H1 (cell line): ENCODE data around the gene LSM10. TPM values are rescaled to one million over a fixed set of nuclear protein-coding genes. Genes with fewer than 3 reads are reported as not detected.

ENCODE experiments used
- CTCF ChIA-PET: fragments of 300-600 bp; sonication (Branson Sonifier 250); formaldehyde crosslinking; loops from one replicate; lab custom pipeline; 2021; ENCODE audit not compliant: partially characterized antibody; lab: Charles Lee
- POLR2A ChIA-PET: fragments of 300-600 bp; sonication (Branson Sonifier 250); formaldehyde crosslinking; loops from one replicate; lab custom pipeline; 2021; ENCODE audit warnings: inconsistent platforms; ENCODE audit not compliant: partially characterized antibody; lab: Charles Lee
- DNase-seq, 2 experiments: peaks; one replicate each; pipeline versions ENCODE4 v3.0.0 to v3.0.0-alpha.2; 2010 to 2022; ENCODE audit warnings: low spot score in 2 of 2, low read depth in 1 of 2, mixed read lengths in 1 of 2
- FAIRE-seq: peaks from 2 replicates; lab custom pipeline; 2011; peaks lifted over from hg19 to GRCh38; lab: Jason Lieb, UNC
- H2AFZ ChIP-seq: 2 replicates; pipeline ENCODE4 v1.8.1; 2012; ENCODE audit warnings: low read length, inconsistent platforms
- H2AK5ac ChIP-seq: 2 replicates; pipeline ENCODE4 v1.6.1; 2013; ENCODE audit warnings: low read depth, low read length
- H2BK120ac ChIP-seq: replicated peaks from 2 replicates; pipeline ENCODE3; 2013; ENCODE audit warnings: low read depth, low read length, inconsistent platforms
- H2BK12ac ChIP-seq: 2 replicates; pipeline ENCODE4 v1.6.1; 2013; ENCODE audit warnings: low read depth, low read length
- H2BK15ac ChIP-seq: 2 replicates; pipeline ENCODE4 v1.6.1; 2013; ENCODE audit warnings: low read length
- H2BK20ac ChIP-seq: 2 replicates; pipeline ENCODE4 v1.6.1; 2013; ENCODE audit warnings: low read length
- H2BK5ac ChIP-seq: 2 replicates; pipeline ENCODE4 v1.6.1; 2013; ENCODE audit warnings: low read depth, low read length
- H3K14ac ChIP-seq: 2 replicates; pipeline ENCODE4 v1.6.1; 2013; ENCODE audit warnings: inconsistent platforms; ENCODE audit not compliant: insufficient read length
- H3K18ac ChIP-seq: 2 replicates; pipeline ENCODE4 v1.6.1; 2013; ENCODE audit warnings: low read length; ENCODE audit errors: extremely low read depth
- H3K23ac ChIP-seq: 2 replicates; pipeline ENCODE4 v1.6.1; 2013; ENCODE audit warnings: inconsistent platforms; ENCODE audit not compliant: insufficient read length
- H3K23me2 ChIP-seq: 2 replicates; pipeline ENCODE4 v1.6.1; 2013; ENCODE audit warnings: low read depth, low read length
- H3K27ac ChIP-seq: 2 replicates; pipeline ENCODE4 v1.6.1; 2011; ENCODE audit warnings: low read depth, low read length, inconsistent platforms
- H3K27me3 ChIP-seq, 4 experiments: replicated peaks in 1 of 4; 1 replicate in 1 of 4; 2 replicates in 3 of 4; pipeline versions ENCODE4 v1.6.1 to v1.8.1; 2011 to 2013; ENCODE audit warnings: low read length in 3 of 4, mild to moderate bottlenecking in 3 of 4, inconsistent platforms in 2 of 4, mixed read lengths in 2 of 4, moderate library complexity in 1 of 4; ENCODE audit not compliant: control insufficient read depth in 3 of 4, insufficient read depth in 3 of 4; ENCODE audit errors: extremely low read depth in 1 of 4
- H3K36me3 ChIP-seq, 4 experiments: 2 replicates each; pipeline versions ENCODE4 v1.6.1 to v1.8.1; 2011 to 2013; ENCODE audit warnings: mild to moderate bottlenecking in 4 of 4, low read length in 3 of 4, moderate library complexity in 2 of 4, control low read depth in 1 of 4, inconsistent platforms in 1 of 4; ENCODE audit not compliant: insufficient read depth in 4 of 4, control insufficient read depth in 2 of 4
- H3K4ac ChIP-seq: replicated peaks from 2 replicates; pipeline ENCODE3; 2013; ENCODE audit warnings: low read length, low read depth, mixed read lengths, inconsistent platforms; ENCODE audit not compliant: insufficient read length
- H3K4me1 ChIP-seq, 4 experiments: replicated peaks in 1 of 4; 1 replicate in 1 of 4; 2 replicates in 3 of 4; pipeline versions ENCODE4 v1.6.1 to v1.8.1; 2011 to 2013; ENCODE audit warnings: low read length in 3 of 4, inconsistent platforms in 2 of 4, mixed read lengths in 1 of 4; ENCODE audit not compliant: insufficient read depth in 4 of 4, control insufficient read depth in 3 of 4
- H3K4me2 ChIP-seq, 2 experiments: 2 replicates each; pipeline versions ENCODE4 v1.6.1 to v1.8.1; 2011 to 2013; ENCODE audit warnings: low read depth in 2 of 2, low read length in 2 of 2, control low read depth in 1 of 2, inconsistent platforms in 1 of 2, mild to moderate bottlenecking in 1 of 2; ENCODE audit not compliant: insufficient read depth in 1 of 2
- H3K4me3 ChIP-seq, 4 experiments: fragments of 200-600, 300-600 bp in 1 of 4; sonication (generic), shearing (Covaris generic), sonication (Bioruptor Twin) in 1 of 4; 2 replicates each; pipeline versions ENCODE4 v1.5.1 to v1.8.1; 2011 to 2016; ENCODE audit warnings: low read length in 4 of 4, low read depth in 3 of 4, control low read depth in 2 of 4, inconsistent platforms in 2 of 4, mild to moderate bottlenecking in 2 of 4, mixed read lengths in 1 of 4, moderate library complexity in 1 of 4; ENCODE audit not compliant: insufficient read depth in 2 of 4; ENCODE audit errors: extremely low read depth in 1 of 4
- H3K56ac ChIP-seq: replicated peaks from 2 replicates; pipeline ENCODE3; 2013; ENCODE audit warnings: low read depth, mild to moderate bottlenecking, mixed read lengths, low read length, inconsistent platforms; ENCODE audit not compliant: insufficient read length
- H3K79me1 ChIP-seq: 2 replicates; pipeline ENCODE4 v1.6.1; 2013; ENCODE audit warnings: low read depth, low read length, control low read depth
- H3K79me2 ChIP-seq, 2 experiments: 2 replicates each; pipeline versions ENCODE4 v1.6.1 to v1.8.1; 2012 to 2013; ENCODE audit warnings: low read length in 2 of 2, mild to moderate bottlenecking in 2 of 2, inconsistent platforms in 1 of 2; ENCODE audit not compliant: insufficient read depth in 2 of 2, control insufficient read depth in 1 of 2
- H3K9ac ChIP-seq, 4 experiments: replicated peaks in 1 of 4; 1 replicate in 1 of 4; 2 replicates in 3 of 4; pipeline versions ENCODE4 v1.6.1 to v1.8.1; 2011 to 2013; ENCODE audit warnings: low read depth in 3 of 4, low read length in 3 of 4, control low read depth in 2 of 4, mild to moderate bottlenecking in 2 of 4, moderate library complexity in 2 of 4, inconsistent platforms in 1 of 4; ENCODE audit errors: extremely low read depth in 1 of 4
- H3K9me3 ChIP-seq, 2 experiments: 2 replicates each; pipeline versions ENCODE4 v1.6.1 to v1.8.1; 2012 to 2013; ENCODE audit warnings: mild to moderate bottlenecking in 2 of 2, moderate library complexity in 2 of 2, control low read depth in 1 of 2, inconsistent platforms in 1 of 2, low read depth in 1 of 2, low read length in 1 of 2, mixed read lengths in 1 of 2; ENCODE audit not compliant: insufficient read depth in 2 of 2
- H4K20me1 ChIP-seq, 2 experiments: replicated peaks in 1 of 2; 2 replicates each; pipeline versions ENCODE3 to v1.8.1; 2011 to 2013; ENCODE audit warnings: inconsistent platforms in 2 of 2, low read length in 2 of 2, mild to moderate bottlenecking in 1 of 2; ENCODE audit not compliant: insufficient read depth in 2 of 2, control insufficient read depth in 1 of 2
- H4K5ac ChIP-seq: 2 replicates; pipeline ENCODE4 v1.6.1; 2013; ENCODE audit warnings: low read length, low read depth, mixed read lengths, inconsistent platforms; ENCODE audit not compliant: insufficient read length
- H4K8ac ChIP-seq: 2 replicates; pipeline ENCODE4 v1.8.0; 2013; ENCODE audit warnings: mild to moderate bottlenecking, moderate library complexity, low read length, inconsistent platforms; ENCODE audit not compliant: insufficient read depth; ENCODE audit errors: extremely low read depth
- H4K91ac ChIP-seq: replicated peaks from 2 replicates; pipeline ENCODE3; 2013; ENCODE audit warnings: low read length, mixed read lengths, inconsistent platforms; ENCODE audit not compliant: insufficient read length
- ASH2L ChIP-seq: fragments of 200-600, 300-600 bp; sonication (generic); IDR thresholded peaks from one replicate; pipeline ENCODE4 v1.7.1; 2017; ENCODE audit warnings: low read length
- BCL11A ChIP-seq, 2 experiments: IDR thresholded peaks; one replicate each; pipeline ENCODE4 v1.6.1; 2011; ENCODE audit warnings: low read depth in 2 of 2, low read length in 2 of 2, mild to moderate bottlenecking in 2 of 2
- CBX8 ChIP-seq: fragments of 300-800, 300-1000 bp; sonication (generic); IDR thresholded peaks from 2 replicates; pipeline ENCODE4 v1.7.1; 2016; ENCODE audit warnings: low read depth, low read length, borderline replicate concordance
- NANOG ChIP-seq: IDR thresholded peaks from 2 replicates; pipeline ENCODE4 v1.6.1; 2011; ENCODE audit warnings: low read length, low read depth, mild to moderate bottlenecking, inconsistent platforms; ENCODE audit not compliant: insufficient read depth, poor library complexity, severe bottlenecking
- POU5F1 ChIP-seq: IDR thresholded peaks from 2 replicates; pipeline ENCODE4 v1.6.1; 2011; ENCODE audit warnings: low read depth, mild to moderate bottlenecking, low read length, moderate library complexity
- RAD21 ChIP-seq, 2 experiments: IDR thresholded peaks in 1 of 2; conservative IDR thresholded peaks in 1 of 2; 2 replicates each; pipeline ENCODE4 v1.6.1; 2011; ENCODE audit warnings: low read depth in 2 of 2, low read length in 2 of 2, improper control_type of control experiment in 1 of 2, inconsistent platforms in 1 of 2, mild to moderate bottlenecking in 1 of 2, moderate library complexity in 1 of 2
- RNF2 ChIP-seq: fragments of 200-900, 300-1000 bp; sonication (generic); IDR thresholded peaks from 2 replicates; pipeline ENCODE4 v1.7.1; 2016; ENCODE audit warnings: borderline replicate concordance, low read depth, mild to moderate bottlenecking, antibody characterized with exemption, low read length; ENCODE audit not compliant: poor library complexity, severe bottlenecking; ENCODE audit errors: missing control alignments
- SP2 ChIP-seq: IDR thresholded peaks from 2 replicates; pipeline ENCODE4 v1.6.1; 2012; ENCODE audit warnings: mild to moderate bottlenecking, low read length, inconsistent platforms
- YY1 ChIP-seq: IDR thresholded peaks from 2 replicates; pipeline ENCODE4 v1.6.1; 2011; ENCODE audit warnings: low read depth, mild to moderate bottlenecking, low read length
- WGBS, 2 experiments: shearing (Covaris generic) in 1 of 2; methylation state at CpG; one replicate each; pipeline versions ENCODE4 v1.1.6 to v1.1.7; 2013 to 2015; ENCODE audit warnings: low lambda C conversion rate in 2 of 2, mixed read lengths in 2 of 2, inconsistent platforms in 1 of 2, low coverage in 1 of 2, missing lambda C conversion rate in 1 of 2; ENCODE audit not compliant: insufficient replicate concordance in 2 of 2, insufficient coverage in 1 of 2, insufficient read length in 1 of 2; ENCODE audit errors: extremely low coverage in 1 of 2, missing lambda C conversion rate in 1 of 2; 5-methylcytosine and 5-hydroxymethylcytosine counted together
- polyA plus RNA-seq, 7 experiments: library from polyadenylated mRNA; depleted of rRNA in 3 of 7; stranded (reverse) in 5 of 7; unstranded in 2 of 7; fragments of >200 nt in 5 of 7; fragments of 200-250 nt in 2 of 7; gene quantifications; 1 replicate in 5 of 7; 2 replicates in 1 of 7; 4 replicates in 1 of 7; pipeline versions ENCODE4 v1.2.1 to v1.2.3, GENCODE V29; 2011 to 2013; ENCODE audit warnings: missing spikeins in 2 of 7, mixed read lengths in 2 of 7
- total RNA-seq: library from RNA; stranded (reverse); fragmentation: NEBNext Ultra II Directional; extraction: Animal tissue kit (Norgen Biotek cat#: 25700); gene quantifications from 2 replicates; pipeline ENCODE4 v1.2.1, GENCODE V29; 2021
- TF ChIP-seq, protein P1 (sequence below): IDR thresholded peaks from 2 replicates; pipeline ENCODE4 v1.6.1; 2012; ENCODE audit warnings: inconsistent platforms
- TF ChIP-seq, protein P2 (sequence below): IDR thresholded peaks from 2 replicates; pipeline ENCODE4 v1.6.1; 2011; ENCODE audit warnings: low read depth, mild to moderate bottlenecking, low read length; ENCODE audit not compliant: insufficient read depth

The LSM10 gene
- total and polyA plus RNA-seq, 2 of the 8 experiments (the other 6 are each of a cell fraction or from before 2014, with no cell fraction given) = 59.5 to 140 TPM

DNA sequence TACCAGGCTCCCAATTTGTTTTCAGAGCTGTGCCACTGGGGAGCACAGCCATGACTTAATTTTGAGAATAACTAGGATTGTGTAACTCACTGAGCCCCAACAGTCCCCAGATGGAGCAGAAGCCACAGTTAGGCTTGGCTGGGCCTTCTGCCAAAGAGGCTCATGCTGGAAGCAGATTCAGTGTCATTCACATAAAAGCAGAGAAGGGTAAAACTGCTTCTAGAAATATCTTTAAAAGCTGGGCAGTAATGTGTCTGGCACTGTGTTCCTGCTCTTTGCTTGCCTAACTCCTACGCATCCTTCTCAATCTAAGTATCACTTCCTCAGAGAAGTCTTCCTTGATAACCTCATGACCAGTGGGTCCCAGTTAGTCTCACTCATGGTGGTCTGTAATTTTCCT is 32.3 kb downstream of the LSM10 start:
- Histone ChIP-seq H2BK12ac (no peak overlapping the region), H3K27ac (no peak overlapping the region), H2BK15ac (0 out of 2 replicates have a peak overlapping the region, but pooled peaks have one; percentile 46), H3K4me3 (no peak overlapping the region), H3K23ac (no peak overlapping the region), H3K9ac (no peak overlapping the region), H3K18ac (no peak overlapping the region), H4K8ac (no peak overlapping the region), H2AK5ac (no peak overlapping the region), H3K79me2 (peaks cover 0 to 24% of the 10 kb centered on the region in 2 experiments; a peak in 2 of 4 replicates), H2AFZ (no peak overlapping the region), H3K14ac (no peak overlapping the region), H3K4me2 (no peak overlapping the region), H3K23me2 (no peaks in the 10 kb centered on the region), H3K4ac (no peak overlapping the region), H3K36me3 (peaks cover 0 to 5% (median 1%) of the 10 kb centered on the region in 4 experiments; a peak in 1 of 8 replicates), H4K5ac (no peak overlapping the region), H3K79me1 (peaks cover 3% of the 10 kb centered on the region; the same call in 1 of the 2 replicates), H2BK120ac (no peak overlapping the region), H2BK5ac (no peak overlapping the region), H3K9me3 (no peaks in the 10 kb centered on the region), H3K27me3 (no peaks in the 10 kb centered on the region), H2BK20ac (no peak overlapping the region), H3K56ac (no peak overlapping the region), H3K4me1 (peaks cover 2 to 15% (median 10%) of the 10 kb centered on the region in 4 experiments; a peak in 6 of 7 replicates), H4K91ac (no peak overlapping the region), H4K20me1 (peaks cover 2 to 6% of the 10 kb centered on the region in 2 experiments)
- ChIA-PET POLR2A (interaction anchor here (1.3 to 5.2 kb wide), 3 partner anchors 19 to 39 kb away, joined by 3 to 33 read pairs (median 11); no protein-coding TSS in a partner anchor), CTCF (interaction anchor here (1.6 to 7.9 kb wide), 2 partner anchors 15 to 55 kb away, joined by 7 to 90 read pairs; partner anchors contain the start of gene STK40)
- FAIRE-seq (no peak), DNase-seq (no peak)
- WGBS, 2 experiments = 100% methylated on average over 1 of the region's 1 CpG; no CpG with 5 or more reads in 1 of the 2 experiments
- TF ChIP-seq, protein P1, sequence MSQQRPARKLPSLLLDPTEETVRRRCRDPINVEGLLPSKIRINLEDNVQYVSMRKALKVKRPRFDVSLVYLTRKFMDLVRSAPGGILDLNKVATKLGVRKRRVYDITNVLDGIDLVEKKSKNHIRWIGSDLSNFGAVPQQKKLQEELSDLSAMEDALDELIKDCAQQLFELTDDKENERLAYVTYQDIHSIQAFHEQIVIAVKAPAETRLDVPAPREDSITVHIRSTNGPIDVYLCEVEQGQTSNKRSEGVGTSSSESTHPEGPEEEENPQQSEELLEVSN = no peak
- TF ChIP-seq RAD21 (IDR thresholded peaks at IDR 0.05 in 1 of 2, conservative IDR thresholded peaks at IDR 0.05 in 1 of 2; ENCODE audit: low read depth in 2 of 2, low read length in 2 of 2) (no peak), RNF2 (no peak), BCL11A (IDR thresholded peaks at IDR 0.05; ENCODE audit: low read depth in 2 of 2, low read length in 2 of 2) (no peak), NANOG (no peak), SP2 (no peak), CBX8 (no peak), YY1 (no peak), ASH2L (no peak), POU5F1 (no peak)
- TF ChIP-seq, protein P2, sequence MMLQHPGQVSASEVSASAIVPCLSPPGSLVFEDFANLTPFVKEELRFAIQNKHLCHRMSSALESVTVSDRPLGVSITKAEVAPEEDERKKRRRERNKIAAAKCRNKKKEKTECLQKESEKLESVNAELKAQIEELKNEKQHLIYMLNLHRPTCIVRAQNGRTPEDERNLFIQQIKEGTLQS = no peak
